Esophagus squamous epithelium (tissue), 4 donors: Measurements from ENCODE around the gene CAPN5.

Experiments used
- POLR2A ChIP-seq, 4 donors: fragments of 450-650 bp; IDR thresholded peaks; one replicate each; pipeline ENCODE4 v1.6.1; 2017; ENCODE audit warnings: antibody characterized with exemption in 4 of 4, mild to moderate bottlenecking in 4 of 4, moderate library complexity in 3 of 4
- TF ChIP-seq, protein P1 (sequence below), 6 experiments: fragments of 450-650 bp in 4 of 6; fragments of 200-600 bp in 2 of 6; sonication (generic) in 2 of 6; IDR thresholded peaks; one replicate each; pipeline ENCODE4 v1.5.1; 2016 to 2019; ENCODE audit warnings: antibody characterized with exemption in 6 of 6, mild to moderate bottlenecking in 4 of 6, moderate library complexity in 4 of 6

DNA sequence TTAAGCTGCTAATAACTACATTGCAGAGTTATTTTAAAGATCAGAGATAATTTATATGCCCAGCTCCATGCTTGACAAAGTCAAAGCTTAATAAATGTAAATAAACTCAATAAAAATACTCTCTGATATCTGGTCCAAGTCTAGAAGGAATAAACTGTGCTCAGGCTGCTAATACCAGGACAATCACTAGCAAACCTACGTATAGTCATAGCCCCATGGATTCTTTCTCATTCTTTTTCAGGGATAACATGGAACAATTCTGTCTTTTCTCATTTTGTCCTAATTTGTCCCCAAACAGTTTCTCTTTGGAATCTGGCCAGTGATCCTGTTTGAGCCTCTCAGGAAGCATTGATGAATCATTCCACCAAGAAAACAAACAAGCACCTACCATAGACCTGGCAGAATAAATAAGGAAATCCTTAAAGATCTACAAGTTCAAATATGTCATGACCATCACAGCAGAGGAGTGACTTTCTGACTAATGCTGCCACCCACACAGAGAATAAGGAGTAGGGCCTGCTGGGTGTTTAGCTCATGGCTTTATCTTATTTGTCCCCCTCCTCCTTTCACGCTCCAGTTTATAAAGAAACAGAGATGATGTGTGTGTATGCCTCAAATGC lies 46.7 kb upstream of the CAPN5 start:
- TF ChIP-seq, protein P1, sequence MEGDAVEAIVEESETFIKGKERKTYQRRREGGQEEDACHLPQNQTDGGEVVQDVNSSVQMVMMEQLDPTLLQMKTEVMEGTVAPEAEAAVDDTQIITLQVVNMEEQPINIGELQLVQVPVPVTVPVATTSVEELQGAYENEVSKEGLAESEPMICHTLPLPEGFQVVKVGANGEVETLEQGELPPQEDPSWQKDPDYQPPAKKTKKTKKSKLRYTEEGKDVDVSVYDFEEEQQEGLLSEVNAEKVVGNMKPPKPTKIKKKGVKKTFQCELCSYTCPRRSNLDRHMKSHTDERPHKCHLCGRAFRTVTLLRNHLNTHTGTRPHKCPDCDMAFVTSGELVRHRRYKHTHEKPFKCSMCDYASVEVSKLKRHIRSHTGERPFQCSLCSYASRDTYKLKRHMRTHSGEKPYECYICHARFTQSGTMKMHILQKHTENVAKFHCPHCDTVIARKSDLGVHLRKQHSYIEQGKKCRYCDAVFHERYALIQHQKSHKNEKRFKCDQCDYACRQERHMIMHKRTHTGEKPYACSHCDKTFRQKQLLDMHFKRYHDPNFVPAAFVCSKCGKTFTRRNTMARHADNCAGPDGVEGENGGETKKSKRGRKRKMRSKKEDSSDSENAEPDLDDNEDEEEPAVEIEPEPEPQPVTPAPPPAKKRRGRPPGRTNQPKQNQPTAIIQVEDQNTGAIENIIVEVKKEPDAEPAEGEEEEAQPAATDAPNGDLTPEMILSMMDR (IDR thresholded peaks at IDR 0.05) = no peak
- no peak for TF ChIP-seq POLR2A (IDR thresholded peaks at IDR 0.05)
